ENCODE measurements around the gene PPP2CA. TPM values are rescaled to one million over a fixed set of nuclear protein-coding genes. Genes with fewer than 3 reads are reported as not detected.

PPP2CA gene
- total and polyA plus RNA-seq, 2 of the 13 experiments (the other 11 are each of a cell fraction or from before 2014, with no cell fraction given) = 82.4 to 171 TPM

DNA sequence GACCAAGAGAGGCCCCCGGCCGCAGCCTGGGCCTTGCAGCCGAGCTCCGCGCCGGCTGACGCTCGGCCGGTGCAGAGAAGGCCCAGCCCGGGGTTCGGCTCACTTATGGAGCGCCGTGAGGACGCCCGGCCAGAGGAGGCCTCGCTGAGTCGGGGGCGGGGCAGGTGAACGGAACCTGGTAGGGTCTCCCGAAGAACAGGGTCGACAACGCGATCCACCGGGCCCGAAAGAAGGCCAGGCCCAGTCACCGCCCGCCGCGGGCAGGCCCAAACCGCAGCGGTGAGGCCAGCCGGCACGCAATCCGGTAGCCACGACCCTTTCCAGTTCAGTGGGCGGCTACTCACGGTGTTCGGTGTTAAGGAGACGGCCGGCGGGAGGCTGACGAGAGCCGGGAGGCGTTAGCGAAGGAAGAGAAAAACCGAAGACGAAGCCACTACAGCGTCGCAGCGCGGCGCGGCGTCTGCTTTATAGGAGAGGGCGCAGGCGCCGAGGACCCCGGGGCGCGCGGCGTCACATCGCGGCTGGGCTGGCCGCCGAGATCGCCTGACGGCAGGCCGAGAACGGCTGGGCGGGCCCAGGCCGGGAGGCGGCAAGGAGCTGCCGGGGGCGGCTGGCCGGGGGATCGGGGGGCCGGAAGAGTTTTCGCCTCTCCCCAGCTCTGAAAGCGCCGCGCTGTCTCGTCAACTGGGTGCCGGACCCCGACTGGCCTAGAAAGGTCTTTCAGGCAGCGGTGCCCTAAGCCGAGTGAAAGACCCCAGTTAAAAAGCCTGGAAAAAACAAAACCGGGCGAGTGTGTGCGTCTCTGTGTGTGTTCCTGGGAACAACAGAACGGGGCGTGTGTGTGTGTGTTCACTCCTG is 49.1 kb downstream of the PPP2CA start, which contains the start of gene SKP1 (continued):
- TF ChIP-seq, protein P1, sequence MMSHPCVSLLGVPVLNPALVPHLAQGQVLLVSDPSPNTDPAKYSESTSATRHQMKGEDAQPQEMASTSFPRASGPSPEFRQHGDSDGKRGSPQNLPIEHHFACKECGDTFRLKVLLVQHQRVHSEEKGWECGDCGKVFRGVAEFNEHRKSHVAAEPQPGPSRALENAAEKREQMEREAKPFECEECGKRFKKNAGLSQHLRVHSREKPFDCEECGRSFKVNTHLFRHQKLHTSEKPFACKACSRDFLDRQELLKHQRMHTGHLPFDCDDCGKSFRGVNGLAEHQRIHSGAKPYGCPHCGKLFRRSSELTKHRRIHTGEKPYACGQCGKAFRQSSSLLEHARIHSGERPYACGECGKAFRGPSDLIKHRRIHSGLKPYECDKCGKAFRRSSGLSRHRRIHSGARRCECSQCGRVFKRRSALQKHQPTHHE (CRISPR knock-in tag; IDR thresholded peaks at IDR 0.05; ENCODE audit: borderline replicate concordance) = no peak
- TF ChIP-seq TSC22D2 (CRISPR knock-in tag; IDR thresholded peaks at IDR 0.05; ENCODE audit: borderline replicate concordance) (peak; percentile 86; the same call in 1 of the 2 replicates), SYNCRIP (IDR thresholded peaks at IDR 0.05; ENCODE audit: insufficient read depth, low read depth, low read length) (no peak), TARDBP (CRISPR knock-in tag; IDR thresholded peaks at IDR 0.05) (peak; percentile 38; the same call in 1 of the 2 replicates), HDAC2 (CRISPR knock-in tag; IDR thresholded peaks at IDR 0.05) (no peak; the same call in 1 of the 2 replicates), ZNF451 (CRISPR knock-in tag; IDR thresholded peaks at IDR 0.05) (peak; percentile 84), ELF3 (CRISPR knock-in tag; IDR thresholded peaks at IDR 0.05) (peak; percentile 49; the same call in 1 of the 2 replicates), ATF7-NPFF (CRISPR knock-in tag; IDR thresholded peaks at IDR 0.05; ENCODE audit: low read depth) (0 out of 2 replicates have a peak, but pooled peaks have one; percentile 36), PPARG (CRISPR knock-in tag; conservative IDR thresholded peaks at IDR 0.05) (peak; percentile 47; the same call in 1 of the 2 replicates), ZNF335 (CRISPR knock-in tag; IDR thresholded peaks at IDR 0.05) (peak; percentile 99), BRCA1 (CRISPR knock-in tag; IDR thresholded peaks at IDR 0.05) (peak; percentile 96), ZNF430 (CRISPR knock-in tag; IDR thresholded peaks at IDR 0.05) (peak; percentile 93; the same call in 1 of the 2 replicates), ZNF761 (CRISPR knock-in tag; conservative IDR thresholded peaks at IDR 0.05) (0 out of 2 replicates have a peak, but pooled peaks have one; percentile 77), GABPA (IDR thresholded peaks at IDR 0.05; ENCODE audit: low read depth, low read length) (no peak), GABPA (CRISPR knock-in tag; IDR thresholded peaks at IDR 0.05; ENCODE audit: low read depth) (no peak), TCF7L2 (IDR thresholded peaks at IDR 0.05; ENCODE audit: low read depth, low read length) (no peak), RFX1 (IDR thresholded peaks at IDR 0.05) (no peak), ZNF30 (CRISPR knock-in tag; IDR thresholded peaks at IDR 0.05) (no peak; the same call in 1 of the 2 replicates), PHF8 (CRISPR knock-in tag; IDR thresholded peaks at IDR 0.05) (peak; percentile 100), TBX3 (IDR thresholded peaks at IDR 0.05; ENCODE audit: borderline replicate concordance) (no peak)
- TF ChIP-seq, protein P2, sequence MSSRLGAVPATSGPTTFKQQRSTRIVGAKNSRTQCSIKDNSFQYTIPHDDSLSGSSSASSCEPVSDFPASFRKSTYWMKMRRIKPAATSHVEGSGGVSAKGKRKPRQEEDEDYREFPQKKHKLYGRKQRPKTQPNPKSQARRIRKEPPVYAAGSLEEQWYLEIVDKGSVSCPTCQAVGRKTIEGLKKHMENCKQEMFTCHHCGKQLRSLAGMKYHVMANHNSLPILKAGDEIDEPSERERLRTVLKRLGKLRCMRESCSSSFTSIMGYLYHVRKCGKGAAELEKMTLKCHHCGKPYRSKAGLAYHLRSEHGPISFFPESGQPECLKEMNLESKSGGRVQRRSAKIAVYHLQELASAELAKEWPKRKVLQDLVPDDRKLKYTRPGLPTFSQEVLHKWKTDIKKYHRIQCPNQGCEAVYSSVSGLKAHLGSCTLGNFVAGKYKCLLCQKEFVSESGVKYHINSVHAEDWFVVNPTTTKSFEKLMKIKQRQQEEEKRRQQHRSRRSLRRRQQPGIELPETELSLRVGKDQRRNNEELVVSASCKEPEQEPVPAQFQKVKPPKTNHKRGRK (CRISPR knock-in tag; IDR thresholded peaks at IDR 0.05) = no peak
- TF ChIP-seq, protein P3, sequence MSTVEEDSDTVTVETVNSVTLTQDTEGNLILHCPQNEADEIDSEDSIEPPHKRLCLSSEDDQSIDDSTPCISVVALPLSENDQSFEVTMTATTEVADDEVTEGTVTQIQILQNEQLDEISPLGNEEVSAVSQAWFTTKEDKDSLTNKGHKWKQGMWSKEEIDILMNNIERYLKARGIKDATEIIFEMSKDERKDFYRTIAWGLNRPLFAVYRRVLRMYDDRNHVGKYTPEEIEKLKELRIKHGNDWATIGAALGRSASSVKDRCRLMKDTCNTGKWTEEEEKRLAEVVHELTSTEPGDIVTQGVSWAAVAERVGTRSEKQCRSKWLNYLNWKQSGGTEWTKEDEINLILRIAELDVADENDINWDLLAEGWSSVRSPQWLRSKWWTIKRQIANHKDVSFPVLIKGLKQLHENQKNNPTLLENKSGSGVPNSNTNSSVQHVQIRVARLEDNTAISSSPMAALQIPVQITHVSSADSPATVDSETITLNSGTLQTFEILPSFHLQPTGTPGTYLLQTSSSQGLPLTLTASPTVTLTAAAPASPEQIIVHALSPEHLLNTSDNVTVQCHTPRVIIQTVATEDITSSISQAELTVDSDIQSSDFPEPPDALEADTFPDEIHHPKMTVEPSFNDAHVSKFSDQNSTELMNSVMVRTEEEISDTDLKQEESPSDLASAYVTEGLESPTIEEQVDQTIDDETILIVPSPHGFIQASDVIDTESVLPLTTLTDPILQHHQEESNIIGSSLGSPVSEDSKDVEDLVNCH (CRISPR knock-in tag; IDR thresholded peaks at IDR 0.05) = no peak
- TF ChIP-seq, protein P4, sequence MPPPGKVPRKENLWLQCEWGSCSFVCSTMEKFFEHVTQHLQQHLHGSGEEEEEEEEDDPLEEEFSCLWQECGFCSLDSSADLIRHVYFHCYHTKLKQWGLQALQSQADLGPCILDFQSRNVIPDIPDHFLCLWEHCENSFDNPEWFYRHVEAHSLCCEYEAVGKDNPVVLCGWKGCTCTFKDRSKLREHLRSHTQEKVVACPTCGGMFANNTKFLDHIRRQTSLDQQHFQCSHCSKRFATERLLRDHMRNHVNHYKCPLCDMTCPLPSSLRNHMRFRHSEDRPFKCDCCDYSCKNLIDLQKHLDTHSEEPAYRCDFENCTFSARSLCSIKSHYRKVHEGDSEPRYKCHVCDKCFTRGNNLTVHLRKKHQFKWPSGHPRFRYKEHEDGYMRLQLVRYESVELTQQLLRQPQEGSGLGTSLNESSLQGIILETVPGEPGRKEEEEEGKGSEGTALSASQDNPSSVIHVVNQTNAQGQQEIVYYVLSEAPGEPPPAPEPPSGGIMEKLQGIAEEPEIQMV (CRISPR knock-in tag; IDR thresholded peaks at IDR 0.05; ENCODE audit: low read depth) = peak; percentile 88
- TF ChIP-seq, protein P5, sequence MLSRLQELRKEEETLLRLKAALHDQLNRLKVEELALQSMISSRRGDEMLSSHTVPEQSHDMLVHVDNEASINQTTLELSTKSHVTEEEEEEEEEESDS (CRISPR knock-in tag; IDR thresholded peaks at IDR 0.05; ENCODE audit: borderline replicate concordance) = peak; percentile 84; the same call in 1 of the 2 replicates

Data from HepG2 (cell line).